Islet precursor cell (in vitro differentiated cells): ENCODE measurements around the gene TPST2.
A peak's percentile ranks its signal among the peaks of the same experiment; 100 is the strongest.
"Not testable (repeated sequence)": the region's sequence is repeated elsewhere in the genome, so short reads cannot be mapped to it uniquely, and the experiment has no call there.

Experiments
- DNase-seq: peaks from one replicate; pipeline ENCODE4 v3.0.0-alpha.2; 2018

Gene TPST2

GRCh38 chr22:26528518-26528917 lies 61.4 kb downstream of the TPST2 start:
- DNase-seq, result not testable (repeated sequence)

GRCh38 chr22:26527574-26528465 lies 62.1 kb downstream of the TPST2 start:
- no peak for DNase-seq

GRCh38 chr22:26527167-26527566 lies 62.8 kb downstream of the TPST2 start:
- DNase-seq, result no peak

DNA sequence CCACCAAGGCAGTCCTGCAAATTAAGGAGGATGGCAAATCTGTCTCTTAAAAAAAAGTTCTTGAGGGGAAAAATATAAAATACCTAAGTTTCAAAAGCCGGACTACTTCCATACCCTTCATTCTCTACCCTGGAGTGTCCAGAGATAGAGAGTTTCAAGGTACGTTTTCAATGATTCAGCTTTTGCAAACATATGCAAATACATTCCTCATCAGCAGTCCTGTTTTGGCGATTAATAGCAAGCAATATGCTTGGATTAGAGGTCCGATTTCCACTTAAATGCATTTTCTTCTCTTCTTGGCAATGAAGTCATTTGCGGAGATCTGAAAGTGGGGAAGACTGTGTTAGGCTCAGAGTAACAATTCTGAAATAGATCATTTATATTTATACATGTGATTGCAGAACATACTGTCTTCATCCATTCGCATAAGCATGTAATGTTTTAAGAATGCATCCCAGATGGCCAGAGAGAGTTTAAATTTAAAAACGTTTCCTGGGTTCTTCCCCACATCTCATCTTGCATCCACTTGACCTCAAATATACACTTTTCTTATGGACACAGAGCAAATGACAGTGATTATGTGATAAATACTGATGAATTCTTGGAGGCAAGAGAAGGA lies 63.9 kb downstream of the TPST2 start:
- no peak for DNase-seq

GRCh38 chr22:26524870-26525269 lies 65.1 kb downstream of the TPST2 start:
- DNase-seq, result no peak

DNA sequence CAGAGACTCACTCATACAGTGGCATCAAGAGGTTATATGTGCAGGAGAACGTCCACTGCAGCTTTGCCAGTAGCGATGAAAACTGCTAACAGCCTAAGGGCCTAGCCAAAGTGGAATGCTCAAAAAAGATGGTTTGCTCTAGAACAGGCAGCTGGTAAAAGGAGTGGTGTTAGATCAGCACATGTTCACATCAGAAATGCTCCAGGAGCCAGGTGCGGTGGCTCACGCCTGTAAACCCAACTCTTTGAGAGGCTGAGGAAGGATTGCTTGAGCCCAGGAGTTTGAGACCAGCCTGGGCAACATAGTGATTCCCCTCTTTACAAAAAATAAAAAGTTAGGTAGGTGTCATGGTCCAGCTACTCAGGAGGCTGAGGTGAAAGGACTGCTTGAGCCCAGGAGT lies 67.3 kb downstream of the TPST2 start:
- DNase-seq, result no peak

DNA sequence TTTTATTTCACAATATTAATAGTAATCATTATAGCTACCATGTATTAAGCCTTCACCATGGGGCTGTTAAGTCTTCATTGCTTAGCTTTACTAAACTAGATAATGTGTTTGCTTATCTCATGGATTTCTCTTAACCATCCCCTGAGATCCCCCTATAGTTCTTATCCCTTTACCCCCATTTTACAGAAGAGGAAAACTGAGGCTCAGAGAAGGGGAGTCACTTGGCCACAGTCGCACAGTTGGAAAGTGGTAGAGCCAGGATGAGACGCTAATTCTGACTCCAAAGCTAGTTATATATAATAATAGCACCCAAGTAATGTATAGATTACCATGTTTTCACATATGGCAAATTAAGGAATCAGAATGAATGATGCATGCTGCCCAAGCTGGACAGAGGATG lies 67.9 kb downstream of the TPST2 start:
- no peak for DNase-seq

GRCh38 chr22:26517429-26517828 lies 72.5 kb downstream of the TPST2 start:
- DNase-seq, result no peak

- no peak for DNase-seq
These were observed 73.4 kb downstream of the TPST2 start for GRCh38 chr22:26516503-26516902.

- no peak for DNase-seq
These were observed 74.0 kb downstream of the TPST2 start for GRCh38 chr22:26515931-26516330.

DNA sequence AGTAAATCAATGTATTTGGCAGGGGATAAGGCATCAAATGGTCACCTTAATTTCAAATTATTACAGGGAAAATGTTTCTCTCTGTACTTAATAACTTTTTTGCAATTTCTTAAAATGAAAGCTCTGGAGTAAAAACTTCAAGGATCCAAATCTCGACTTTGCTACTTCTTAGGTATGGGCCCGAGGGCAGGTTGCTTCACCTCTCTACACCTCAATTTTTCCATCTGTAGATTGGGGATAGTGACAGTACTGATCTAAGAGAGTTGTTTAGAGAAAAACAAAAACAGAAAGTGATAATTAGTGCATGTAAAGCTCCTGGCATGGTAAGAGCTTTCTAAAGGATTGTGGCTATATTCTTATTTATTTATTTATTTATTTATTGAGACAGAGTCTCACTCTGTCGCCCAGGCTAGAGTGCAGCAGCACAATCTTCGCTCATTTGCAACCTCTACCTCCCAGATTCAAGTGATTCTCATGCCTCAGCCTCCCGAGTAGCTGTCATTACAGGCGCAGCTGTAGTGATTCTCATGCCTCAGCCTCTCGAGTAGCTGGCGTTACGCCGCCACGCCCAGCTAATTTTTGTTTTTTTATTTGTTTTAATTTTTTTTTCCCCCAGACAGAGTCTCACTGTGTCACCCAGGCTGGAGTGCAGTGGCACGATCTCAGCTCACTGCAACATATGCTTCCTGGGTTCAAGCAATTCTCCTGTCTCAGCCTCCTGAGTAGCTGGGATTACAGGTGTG lies 75.3 kb downstream of the TPST2 start:
- DNase-seq, result no peak

DNA sequence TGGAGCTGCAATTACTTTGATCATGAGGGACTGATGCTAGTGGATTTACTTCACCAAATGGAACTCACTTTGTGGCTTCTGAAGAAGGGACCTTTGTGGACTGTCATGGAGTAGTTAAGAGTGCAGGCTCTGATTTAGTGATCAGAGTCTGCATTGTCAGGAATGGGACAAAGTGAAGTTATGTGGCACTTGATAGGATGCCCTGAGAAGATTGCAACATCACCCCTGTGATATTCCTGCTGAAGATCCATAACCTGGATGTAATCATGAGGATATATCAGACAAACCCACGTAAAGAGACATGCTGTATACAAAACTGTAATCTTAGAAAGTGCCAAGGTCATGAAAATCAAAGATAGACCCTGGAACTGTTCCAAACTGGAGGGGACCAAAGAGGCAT lies 76.1 kb downstream of the TPST2 start:
- DNase-seq, result no peak

DNA sequence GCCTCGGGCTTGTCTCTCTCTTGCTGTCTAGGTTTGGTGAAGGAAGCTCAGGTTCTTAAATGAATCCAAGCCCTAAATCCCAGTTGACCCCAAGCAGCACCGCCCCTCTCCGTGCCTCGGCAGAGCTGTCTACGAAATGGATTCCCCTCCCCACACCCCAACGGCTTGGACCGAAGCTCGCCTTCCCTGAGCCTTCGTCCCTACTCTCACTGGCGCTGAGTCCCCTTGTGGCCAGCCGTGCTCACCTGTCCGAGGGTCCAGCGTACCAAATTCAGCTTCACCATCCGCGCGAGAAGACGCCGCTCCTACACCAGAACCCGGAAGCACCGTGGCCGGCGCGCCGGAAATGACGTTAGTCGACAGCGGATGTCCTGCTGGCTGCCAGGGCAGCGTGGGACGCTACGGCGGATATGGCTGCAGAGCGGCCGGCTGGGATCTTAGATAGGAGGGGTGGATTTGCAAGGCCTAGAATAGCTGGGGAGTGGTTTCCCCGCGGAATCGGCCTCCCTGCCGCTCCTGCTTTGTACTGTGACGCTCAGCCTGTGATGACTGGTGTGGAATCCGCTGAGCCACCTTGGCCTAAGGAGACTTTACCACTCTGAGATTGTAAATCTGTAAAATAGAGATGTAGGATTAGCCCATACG lies 77.7 kb downstream of the TPST2 start, which contains the start of gene TFIP11:
TFIP11 (minus strand) TSS at position 325 of the 645 bp plus-strand sequence. CDS start 2,201 bp downstream, outside the sequence.
- DNase-seq, result peak; percentile 98

DNA sequence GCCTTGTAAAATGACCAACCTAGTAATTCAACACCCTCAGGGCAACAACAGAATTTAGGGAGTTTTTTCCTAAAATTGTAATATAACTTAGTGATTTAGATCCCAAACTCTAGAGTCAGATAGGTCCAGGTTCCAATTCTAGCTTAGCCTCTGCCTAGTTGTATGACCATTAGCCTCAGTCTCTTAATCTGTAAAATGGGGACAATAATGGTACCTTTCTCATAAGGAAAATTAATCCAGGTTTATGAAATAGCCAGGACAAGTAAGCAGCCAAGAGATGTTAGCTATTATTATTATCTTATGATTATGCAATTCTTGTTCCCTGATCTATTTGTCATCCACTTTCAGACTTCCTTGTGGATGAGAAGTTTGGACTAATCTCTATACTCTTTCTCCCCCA lies 81.8 kb downstream of the TPST2 start:
- DNase-seq, result no peak

- no peak for DNase-seq
These were observed 86.2 kb downstream of the TPST2 start for GRCh38 chr22:26503758-26504157.

DNA sequence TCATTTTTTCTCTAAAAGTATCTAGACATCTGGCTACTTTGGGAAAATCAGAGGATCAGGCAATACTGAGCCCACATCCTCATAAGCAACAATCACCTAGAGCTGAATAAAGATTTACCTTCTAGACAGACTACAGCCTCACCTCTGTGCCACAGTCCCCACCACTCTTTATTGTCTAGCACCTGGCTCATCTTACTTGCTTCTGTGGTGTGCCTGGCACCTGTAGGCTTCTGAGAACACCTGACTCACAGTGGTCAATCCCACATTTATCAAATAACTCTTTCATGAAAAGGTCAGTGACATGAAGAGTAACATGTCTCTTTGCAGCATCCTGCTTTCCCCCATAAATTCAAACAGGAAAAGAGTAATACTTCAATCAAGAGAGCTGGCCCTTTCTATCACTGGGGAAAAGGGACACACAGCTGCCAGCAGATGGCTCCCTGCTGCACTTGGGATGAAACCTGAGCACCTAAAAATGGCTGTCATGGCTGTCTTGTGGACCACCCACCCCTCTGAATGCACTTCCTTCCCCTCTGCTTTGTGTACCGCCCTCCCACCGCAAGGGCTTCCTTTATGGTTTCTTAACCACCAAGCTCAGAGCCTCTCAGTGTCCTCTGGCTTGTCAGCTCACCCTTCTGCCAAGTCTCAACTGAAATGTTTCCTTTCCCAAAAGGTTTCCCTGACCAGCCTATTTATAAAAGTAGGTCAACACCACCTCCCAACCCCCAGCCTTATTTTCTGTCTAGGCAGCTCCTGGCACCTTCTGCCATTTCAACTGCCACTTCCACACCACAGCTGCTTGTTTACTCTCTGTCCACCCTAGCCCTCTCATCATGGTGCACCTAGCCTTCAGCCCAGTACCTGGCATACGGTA lies 87.0 kb downstream of the TPST2 start:
- DNase-seq, result peak; percentile 81

GRCh38 chr22:26501996-26502395 lies 87.9 kb downstream of the TPST2 start:
- no peak for DNase-seq

DNA sequence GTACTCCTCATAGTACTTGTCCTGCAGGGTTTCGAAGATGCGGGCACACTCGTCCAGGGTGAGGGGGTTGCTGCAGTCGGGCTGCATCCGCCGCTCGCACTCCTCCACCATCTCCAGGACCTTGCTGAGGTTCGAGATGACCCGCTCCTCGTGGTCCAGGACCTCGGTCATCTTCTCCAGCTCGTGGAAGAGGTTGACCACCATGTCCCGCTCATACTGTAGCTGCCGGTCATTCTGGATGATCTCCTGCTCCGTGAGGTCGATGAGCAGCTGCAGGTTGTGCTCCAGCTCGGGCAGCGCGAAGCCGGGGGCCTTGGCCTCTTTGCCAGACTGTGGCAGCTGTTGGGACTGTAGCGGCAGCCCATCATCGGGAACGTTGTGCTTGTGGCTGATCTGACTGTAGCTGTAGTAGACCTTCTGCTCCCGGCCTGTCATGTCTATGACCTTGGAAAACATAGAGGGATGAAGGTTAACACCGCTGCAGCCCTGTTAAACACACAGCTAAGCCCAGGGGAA lies 90.7 kb downstream of the TPST2 start:
- no peak for DNase-seq

GRCh38 chr22:26496456-26496855 lies 93.5 kb downstream of the TPST2 start:
- DNase-seq, result no peak

- DNase-seq, result no peak
These were observed 95.4 kb downstream of the TPST2 start for GRCh38 chr22:26494506-26494905.

DNA sequence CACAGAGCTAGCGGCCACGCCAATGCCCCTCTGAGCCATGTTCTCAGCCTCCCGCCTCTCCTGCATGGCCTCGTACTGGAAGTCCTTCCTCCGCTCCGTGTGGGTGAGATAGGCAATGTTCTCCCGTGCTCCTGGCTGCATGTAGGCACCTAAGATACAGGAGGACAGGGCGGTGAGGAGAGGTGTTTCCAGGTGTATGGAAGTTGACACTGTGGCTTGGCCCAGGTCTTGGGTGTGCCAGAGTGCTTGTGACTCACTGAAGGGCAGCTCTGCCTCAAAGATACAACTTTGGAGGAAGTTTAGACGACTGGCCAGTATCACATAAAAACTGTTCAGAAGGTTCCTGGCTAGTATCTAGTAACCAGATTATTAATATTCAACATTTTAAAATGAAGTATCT lies 97.7 kb downstream of the TPST2 start:
- no peak for DNase-seq
